NCI-H187 treated with DMSO at 0.1 percent for 48 hours (cell line): ENCODE measurements around the gene EVC.
"Not testable (repeated sequence)": the region's sequence is repeated elsewhere in the genome, so short reads cannot be mapped to it uniquely, and the experiment has no call there.

Experiments
- DNase-seq: peaks from one replicate; lab custom pipeline; 2025; lab: John Stamatoyannopoulos, UW

The EVC gene

DNA sequence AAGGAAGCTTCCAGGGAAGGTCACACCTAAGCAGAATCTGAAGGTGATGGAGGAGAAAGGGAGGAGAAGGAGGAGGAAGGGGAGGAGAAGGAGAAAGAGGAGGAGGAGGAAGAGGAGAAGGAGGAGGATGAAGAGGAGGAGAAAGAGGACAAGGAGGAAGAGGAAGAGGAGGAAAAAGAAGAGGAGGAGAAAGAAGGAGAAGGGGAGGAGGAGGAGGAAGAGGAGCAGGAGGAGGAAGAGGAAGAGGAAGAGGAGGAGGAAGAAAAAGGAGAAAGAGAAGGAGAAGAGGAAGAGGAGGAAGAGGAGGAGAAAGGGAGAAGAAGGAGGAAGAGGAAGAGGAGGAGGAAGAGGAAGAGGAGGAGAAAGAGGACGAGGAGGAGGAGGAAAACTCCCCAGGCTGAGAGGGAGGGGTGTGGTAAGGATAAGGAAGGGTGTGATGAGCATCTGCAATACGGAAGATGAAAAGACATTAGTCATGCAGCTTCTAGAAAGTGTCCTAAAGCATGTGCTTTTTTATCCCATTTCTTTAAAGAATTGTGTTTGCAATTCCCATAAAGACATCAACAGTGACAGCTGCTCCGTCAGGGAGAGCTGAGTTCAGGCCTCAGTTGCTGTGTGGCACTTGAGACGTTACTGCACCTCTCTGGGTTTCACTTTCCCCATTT, 140.8 kb downstream of the EVC start:
- no peak for DNase-seq

DNA sequence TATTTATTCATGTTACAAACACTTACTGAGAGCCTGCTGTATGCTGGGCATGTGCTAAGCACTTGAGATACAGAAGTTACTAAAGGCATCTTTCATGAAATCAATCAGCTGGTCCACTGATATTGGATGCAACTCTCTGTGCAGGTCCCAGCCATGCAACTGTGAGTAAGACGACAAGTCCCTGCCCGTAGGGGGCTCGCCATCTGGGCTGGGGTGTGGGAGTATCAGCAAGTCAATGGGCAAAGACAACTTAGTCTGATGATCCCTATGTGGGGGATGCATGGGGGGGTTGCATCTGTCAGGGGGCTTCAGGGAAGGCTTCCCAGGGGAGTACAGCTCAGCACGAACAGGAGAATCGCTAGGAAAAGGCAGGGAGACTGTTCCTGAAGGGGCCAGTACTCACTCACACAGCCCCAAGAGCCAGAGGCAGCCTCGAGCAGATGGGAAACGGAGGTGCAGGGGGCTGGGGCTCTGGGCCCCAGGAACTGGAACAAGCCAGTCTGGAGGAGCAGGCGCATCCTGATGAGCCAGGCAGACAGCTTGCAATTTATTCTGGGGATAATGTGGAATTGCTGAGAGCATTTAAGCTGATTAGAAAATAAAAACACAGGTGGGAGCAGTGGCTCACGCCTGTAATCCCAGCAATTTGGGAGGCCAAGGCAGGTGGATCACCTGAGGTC, 141.7 kb downstream of the EVC start:
- no peak for DNase-seq

DNA sequence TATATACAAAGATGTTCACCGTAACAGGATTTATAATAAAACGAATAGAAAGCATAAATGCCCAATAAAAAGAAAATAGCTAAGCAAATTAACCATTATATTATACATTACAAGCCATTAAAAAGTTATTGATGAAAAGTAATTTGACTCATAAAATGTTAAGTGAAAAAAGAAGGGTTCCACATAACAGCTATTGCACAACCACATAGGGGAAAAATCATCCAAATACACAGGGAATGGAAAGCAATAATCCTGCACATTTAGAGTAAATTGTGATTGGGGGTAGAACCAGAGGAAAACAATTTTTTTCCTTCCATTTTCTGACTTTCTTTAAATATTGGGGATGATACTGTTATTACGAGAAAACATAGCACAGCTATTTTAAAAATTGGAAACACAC, 143.9 kb downstream of the EVC start:
- no peak for DNase-seq

DNA sequence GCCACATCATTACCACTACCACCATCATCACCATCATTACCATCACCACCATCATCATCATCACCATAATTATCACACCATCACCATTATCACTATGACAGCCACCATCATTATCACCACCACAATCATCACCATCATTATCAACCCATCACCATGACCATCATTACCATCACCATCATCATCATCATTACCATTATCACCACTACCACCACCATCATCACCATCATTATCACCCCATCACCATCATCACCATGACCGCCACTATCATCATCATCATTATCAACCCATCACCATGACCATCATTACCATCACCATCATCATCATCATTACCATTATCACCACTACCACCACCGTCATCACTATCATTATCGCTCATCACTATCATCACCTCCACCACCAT, 145.4 kb downstream of the EVC start:
- not testable (repeated sequence) for DNase-seq

DNA sequence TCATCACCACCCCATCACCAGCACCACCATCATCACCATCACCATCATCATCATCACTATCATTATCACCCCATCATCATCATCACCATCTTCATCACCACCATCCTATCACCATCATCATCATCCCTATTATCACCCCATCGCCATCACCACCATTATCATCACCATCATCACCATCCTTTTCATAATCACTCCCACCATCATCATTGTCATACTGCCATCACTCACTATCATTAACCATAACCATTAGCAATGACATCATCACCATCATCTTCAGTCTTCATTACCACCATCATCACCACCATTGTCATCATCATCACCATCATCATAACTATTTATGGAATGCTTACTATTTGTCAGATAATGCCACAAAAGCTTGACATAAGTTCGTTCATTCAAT, 146.2 kb downstream of the EVC start:
- DNase-seq = no peak

DNA sequence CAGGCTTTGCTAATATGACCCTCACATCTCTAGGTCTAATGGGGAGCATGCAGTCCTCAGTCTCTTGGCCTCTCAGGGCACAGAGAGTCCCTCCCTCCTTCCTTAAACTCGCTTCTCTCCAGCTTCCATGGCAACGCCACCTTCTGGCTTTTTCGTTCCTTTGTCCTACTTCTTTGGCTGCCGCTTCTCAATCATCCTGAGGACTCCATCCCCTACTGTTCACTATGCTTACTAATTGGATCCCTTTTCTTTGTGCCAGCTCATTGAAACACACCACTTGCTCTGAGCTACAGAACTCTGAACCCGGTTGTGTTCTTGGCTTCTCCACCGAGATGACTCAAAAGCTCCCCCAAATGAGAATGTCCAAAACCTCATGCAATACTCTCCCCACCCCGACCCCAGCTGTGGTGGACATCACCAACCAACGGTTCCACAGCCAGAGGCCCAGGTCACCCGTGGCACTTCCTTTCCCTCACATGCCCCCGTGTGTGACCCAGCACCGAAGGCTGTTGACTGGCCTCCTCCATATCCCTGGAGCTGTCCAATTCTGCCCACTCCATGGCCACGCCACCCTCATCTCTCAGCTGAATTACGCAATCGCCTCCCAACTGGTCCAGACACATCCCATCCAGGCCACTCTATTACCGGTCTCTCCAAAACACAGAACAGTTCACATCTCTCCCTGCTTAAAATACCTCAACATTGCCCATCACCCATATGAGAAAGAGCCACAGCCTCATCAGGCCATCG, 147.2 kb downstream of the EVC start:
- DNase-seq = no peak

DNA sequence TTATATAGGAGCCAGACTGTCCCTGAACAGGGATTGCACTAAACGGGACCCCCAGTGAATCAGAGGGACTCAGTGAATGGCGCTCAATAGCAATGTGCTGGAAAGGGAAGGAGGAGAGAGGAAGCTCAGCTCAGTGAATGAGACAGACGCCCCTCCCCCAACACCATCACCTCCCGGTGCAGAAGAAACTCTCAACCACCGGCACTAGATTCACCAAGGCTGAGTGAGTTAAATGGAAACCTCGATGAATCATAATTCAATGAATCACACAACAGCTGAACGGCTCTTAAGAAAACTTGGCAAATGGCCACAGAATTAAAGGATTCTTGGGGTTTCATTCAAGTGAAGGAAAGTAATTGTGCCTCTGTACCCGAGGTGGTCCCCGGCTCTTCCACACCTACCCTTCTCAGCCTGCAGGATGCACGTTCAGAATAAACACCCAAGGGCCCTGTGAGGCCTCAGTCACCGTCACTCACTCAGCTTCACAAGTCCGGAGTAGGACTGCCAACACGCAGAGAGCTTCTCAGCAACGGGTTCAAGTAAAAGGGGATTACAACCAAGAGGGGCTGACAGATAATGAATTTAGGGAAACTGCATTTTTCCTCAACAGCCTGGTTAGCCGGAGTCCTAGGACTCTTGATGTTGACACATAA, 152.6 kb downstream of the EVC start:
- no peak for DNase-seq
